GM19240 (cell line): ENCODE results near the gene ZC3H12D.

Experiments
- DNase-seq: peaks from one replicate; pipeline ENCODE4 v3.0.0; 2011; ENCODE audit warnings: low spot score; ENCODE audit not compliant: insufficient read length

Gene ZC3H12D

DNA sequence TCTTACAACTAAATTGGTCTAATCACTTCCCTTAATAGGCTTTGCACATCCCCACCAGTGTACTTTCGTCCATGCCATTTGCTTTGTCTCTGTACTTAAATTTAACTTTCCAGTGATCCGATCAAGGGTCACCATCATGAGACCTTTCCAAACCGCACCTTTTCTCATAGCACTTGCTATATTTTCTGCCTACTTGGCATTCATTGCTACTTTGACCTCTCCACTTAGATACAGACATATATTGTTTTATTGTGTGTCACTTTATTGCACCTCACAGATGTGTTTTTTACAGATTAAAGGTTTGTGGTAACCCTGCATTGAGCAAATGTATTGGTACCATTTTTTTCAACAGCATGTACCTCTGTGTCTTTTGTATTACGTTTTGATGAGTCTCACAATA is 70.0 kb downstream of the ZC3H12D start:
- no peak for DNase-seq

DNA sequence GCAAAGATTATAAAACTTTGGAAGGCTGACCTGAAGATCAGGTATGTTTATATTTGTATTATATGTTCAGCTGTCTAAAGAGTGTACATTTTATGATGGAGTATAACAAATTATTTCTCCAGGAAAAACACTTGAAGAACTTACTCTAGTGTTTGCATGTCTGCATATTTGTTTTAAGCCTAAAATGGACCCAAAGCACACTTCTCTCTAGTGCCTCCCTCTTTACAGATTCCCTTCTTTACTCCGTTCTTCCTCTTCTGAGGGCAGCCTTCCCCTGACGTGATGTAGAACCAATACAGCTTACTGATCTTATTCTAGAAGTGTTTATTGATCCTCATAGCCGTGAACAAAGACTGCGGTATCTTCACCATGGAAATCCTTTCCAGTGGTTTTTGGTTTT is 70.8 kb downstream of the ZC3H12D start:
- DNase-seq: no peak

DNA sequence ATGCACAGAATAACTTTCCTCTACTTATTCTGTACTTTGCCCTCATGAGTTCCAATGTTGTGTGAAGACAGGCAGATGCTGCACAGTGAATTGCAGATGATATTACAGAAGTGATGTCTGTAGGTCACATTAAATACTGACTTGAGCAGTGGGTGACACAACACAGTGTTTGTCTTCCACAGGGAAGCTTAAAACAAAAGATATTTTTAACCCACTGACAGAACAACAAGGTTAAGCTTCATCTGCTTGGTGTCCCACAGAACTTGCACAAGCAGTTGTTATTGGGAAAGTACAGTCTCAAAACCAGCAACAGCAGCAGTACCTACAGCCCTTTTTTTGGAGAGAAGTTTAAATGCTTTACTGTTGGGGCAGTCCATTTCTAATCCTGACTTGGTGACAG is 74.3 kb downstream of the ZC3H12D start:
- DNase-seq: no peak

DNA sequence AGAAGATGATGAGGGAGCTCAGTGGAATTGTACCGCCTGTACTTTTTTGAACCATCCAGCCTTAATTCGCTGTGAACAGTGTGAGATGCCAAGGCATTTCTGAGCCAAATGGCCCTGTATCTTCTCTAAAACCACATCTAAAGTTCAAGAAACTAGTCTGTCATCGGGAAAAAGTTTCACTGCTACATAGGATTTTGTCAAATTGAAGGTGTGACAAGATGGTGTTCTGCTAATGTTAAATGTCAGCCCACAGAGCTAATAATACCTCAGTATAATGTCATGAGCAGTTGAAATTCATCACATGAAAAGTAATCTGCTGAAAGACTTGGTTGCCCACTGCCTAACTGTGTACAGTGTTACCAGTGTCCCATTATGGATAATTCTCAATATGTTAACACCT is 75.2 kb downstream of the ZC3H12D start:
- no peak for DNase-seq

DNA sequence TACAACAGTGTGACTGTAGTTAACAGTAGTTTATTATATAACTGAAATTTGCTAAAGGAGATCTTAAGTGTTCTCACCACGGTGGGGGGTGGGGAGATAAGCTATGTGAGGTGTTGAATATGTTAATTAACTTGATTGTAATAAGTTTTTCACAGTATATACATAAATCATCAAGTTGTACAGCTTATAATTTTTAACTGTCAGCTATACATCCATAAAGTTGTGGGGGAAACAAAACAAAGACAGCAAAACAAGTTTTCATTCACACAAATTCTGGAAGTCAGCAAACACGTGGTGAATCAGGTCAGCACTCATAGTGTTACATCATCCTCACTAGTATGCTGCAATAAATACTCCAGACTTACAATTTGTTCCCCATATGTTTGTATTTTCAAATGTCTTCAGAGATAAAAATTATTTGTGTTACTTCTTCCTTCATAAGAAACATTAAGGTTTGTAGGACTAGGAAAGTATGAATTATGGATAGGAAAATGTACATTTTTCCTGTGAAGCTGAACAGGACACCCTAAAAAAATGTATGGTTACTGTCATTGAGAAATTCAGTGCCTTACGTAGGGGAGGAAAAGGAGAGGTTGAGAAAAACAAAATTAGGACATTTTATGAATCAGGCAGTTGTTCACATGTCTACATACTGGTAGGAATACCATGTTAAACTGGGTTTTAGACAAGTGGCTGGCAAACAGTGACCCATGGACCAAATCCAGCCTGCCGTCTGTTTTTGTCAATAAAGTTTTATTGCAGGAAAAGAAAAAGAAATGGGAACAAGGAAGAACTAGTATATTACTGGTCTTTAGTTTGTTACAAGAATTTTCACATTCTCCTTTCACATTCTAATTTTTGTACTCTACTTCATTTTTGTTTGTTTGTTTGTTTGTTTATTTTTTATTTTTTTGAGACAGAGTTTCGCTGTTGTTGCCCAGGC is 78.7 kb downstream of the ZC3H12D start:
- DNase-seq: no peak

DNA sequence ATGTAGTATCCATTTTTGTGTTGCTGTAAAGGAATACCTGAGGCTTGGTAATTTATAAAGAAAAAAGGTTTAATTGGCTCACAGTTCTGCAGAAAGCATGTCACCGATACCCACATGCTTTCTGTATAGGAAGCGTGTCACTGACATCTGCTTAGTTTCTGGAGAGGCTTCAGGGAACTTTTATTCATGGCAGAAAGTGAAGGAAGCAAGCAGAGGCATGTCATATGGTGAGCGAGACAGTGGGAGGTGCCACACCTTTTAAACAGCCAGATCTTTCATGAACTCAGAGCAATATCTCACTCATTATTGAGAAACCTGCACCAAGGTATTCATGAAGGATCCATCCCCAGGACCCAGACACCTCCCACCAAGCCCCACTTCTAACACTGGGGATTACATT is 81.3 kb downstream of the ZC3H12D start:
- no peak for DNase-seq

DNA sequence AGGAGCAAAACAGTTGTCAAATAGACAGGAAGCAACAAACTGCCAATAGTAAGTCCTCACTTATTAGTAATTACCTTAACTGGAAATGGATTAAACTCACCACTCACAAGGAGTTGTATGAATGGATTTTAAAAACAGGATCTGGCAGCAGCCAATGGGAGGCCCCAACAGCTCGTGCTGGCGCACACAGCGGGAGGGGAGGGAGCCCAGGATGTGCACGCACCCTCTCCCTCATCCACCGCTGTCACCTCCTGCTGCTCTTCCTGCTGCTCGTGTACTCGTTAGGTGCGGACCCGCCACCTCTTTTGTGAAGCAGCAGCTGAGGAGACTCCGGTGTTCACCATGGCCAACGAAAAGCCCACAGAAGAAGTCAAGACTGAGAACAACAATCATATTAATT is 84.8 kb downstream of the ZC3H12D start, which contains the start of gene SUMO4:
Gene SUMO4 (plus strand): TSS at position 213 of the 400 bp plus-strand sequence. CDS start 130 bp downstream, at position 343.
- DNase-seq: no peak

DNA sequence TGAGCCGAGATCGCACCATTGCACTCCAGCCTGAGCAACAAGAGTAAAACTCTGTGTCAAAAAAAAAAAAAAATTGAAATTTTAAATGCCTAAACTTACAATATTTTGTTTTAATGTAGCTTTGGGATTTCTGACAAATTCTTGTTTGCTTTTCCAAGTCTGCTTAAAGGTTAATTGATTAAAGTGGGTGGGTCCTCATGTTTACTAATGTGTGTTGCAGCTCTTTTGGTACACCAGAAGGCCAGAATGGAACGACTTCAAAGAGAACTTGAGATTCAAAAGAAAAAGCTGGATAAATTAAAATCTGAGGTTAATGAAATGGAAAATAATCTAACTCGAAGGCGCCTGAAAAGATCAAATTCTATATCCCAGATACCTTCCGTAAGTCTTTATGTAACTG is 87.4 kb downstream of the ZC3H12D start:
- no peak for DNase-seq
